Natural killer cell (primary cell): ENCODE results near the gene BRCA1. TPM values are rescaled to one million over a fixed set of nuclear protein-coding genes. Genes with fewer than 3 reads are reported as not detected.
A peak's percentile ranks its signal among the peaks of the same experiment; 100 is the strongest.

Experiments
- ATAC-seq, 3 donors: fragments of 150-1000 bp in 2 of 3; fragments of 200-7000 bp in 1 of 3; cut with Tn5 transposase; 1 replicate in 1 of 3; 2 replicates in 2 of 3; pipeline ENCODE4 v1.10.0; 2021; ENCODE audit warnings: mild to moderate bottlenecking in 2 of 3, moderate library complexity in 2 of 3
- DNase-seq, 2 donors: peaks; one replicate each; pipeline versions ENCODE4 v3.0.0 to v3.0.0-alpha.2; 2013 to 2021; ENCODE audit warnings: mixed read lengths in 1 of 2
- H3K27ac ChIP-seq: one replicate; pipeline ENCODE4 v1.5.1; 2013; ENCODE audit warnings: mild to moderate bottlenecking, low read length
- H3K27me3 ChIP-seq: one replicate; pipeline ENCODE4 v1.6.1; 2013; ENCODE audit warnings: low read length; ENCODE audit not compliant: control insufficient read depth, insufficient read depth
- H3K36me3 ChIP-seq: one replicate; pipeline ENCODE4 v1.6.1; 2013; ENCODE audit warnings: low read length; ENCODE audit not compliant: control insufficient read depth, insufficient read depth
- H3K4me1 ChIP-seq: one replicate; pipeline ENCODE4 v1.6.1; 2013; ENCODE audit warnings: low read length; ENCODE audit not compliant: control insufficient read depth, insufficient read depth
- H3K4me3 ChIP-seq: one replicate; pipeline ENCODE4 v1.5.1; 2013; ENCODE audit warnings: low read length
- H3K9me3 ChIP-seq: one replicate; pipeline ENCODE4 v1.6.1; 2013; ENCODE audit warnings: low read length; ENCODE audit not compliant: control insufficient read depth, insufficient read depth
- H3K27ac Mint-ChIP-seq, 2 donors: one replicate each; pipeline ENCODE4 v1.8.0; 2022; ENCODE audit warnings: mild to moderate bottlenecking in 2 of 2, mixed read lengths in 2 of 2, moderate library complexity in 1 of 2
- H3K27me3 Mint-ChIP-seq, 2 donors: one replicate each; pipeline ENCODE4 v1.8.0; 2022; ENCODE audit warnings: low read depth in 2 of 2, mixed read lengths in 2 of 2
- H3K36me3 Mint-ChIP-seq: one replicate; pipeline ENCODE4 v1.8.0; 2022; ENCODE audit warnings: mixed read lengths
- H3K4me1 Mint-ChIP-seq, 2 donors: one replicate each; pipeline ENCODE4 v1.8.0; 2022; ENCODE audit warnings: mixed read lengths in 2 of 2
- H3K4me3 Mint-ChIP-seq: one replicate; pipeline ENCODE4 v1.8.0; 2022; ENCODE audit warnings: mild to moderate bottlenecking, moderate library complexity, mixed read lengths
- H3K9me3 Mint-ChIP-seq, 2 donors: one replicate each; pipeline ENCODE4 v1.8.0; 2022; ENCODE audit warnings: mixed read lengths in 2 of 2
- WGBS: methylation state at CpG from one replicate; pipeline ENCODE4 v1.1.7; 2013; ENCODE audit warnings: missing lambda C conversion rate; ENCODE audit not compliant: insufficient coverage; 5-methylcytosine and 5-hydroxymethylcytosine counted together
- intact Hi-C: fragments of 100-400 bp; cut with micrococcal nuclease; formaldehyde crosslinking; loops from one replicate; pipeline ENCODE4 v1.14.2; 2022
- total RNA-seq, 4 donors: library from RNA; stranded (reverse); fragments of 120-200 nt in 1 of 4; gene quantifications; one replicate each; pipeline versions ENCODE4 v1.2.3 to v1.2.4, GENCODE V29; 2013 to 2022
- TF ChIP-seq, protein P1 (sequence below): fragments of 200-600 bp; IDR thresholded peaks from one replicate; pipeline ENCODE4 v1.8.0; 2022; ENCODE audit warnings: antibody characterized with exemption

BRCA1 gene
- total RNA-seq, 3 donors from 2014 or later (not counting 1 experiment from before 2014, with no cell fraction given): 5.7 to 9.9 (median 8.6) TPM

DNA sequence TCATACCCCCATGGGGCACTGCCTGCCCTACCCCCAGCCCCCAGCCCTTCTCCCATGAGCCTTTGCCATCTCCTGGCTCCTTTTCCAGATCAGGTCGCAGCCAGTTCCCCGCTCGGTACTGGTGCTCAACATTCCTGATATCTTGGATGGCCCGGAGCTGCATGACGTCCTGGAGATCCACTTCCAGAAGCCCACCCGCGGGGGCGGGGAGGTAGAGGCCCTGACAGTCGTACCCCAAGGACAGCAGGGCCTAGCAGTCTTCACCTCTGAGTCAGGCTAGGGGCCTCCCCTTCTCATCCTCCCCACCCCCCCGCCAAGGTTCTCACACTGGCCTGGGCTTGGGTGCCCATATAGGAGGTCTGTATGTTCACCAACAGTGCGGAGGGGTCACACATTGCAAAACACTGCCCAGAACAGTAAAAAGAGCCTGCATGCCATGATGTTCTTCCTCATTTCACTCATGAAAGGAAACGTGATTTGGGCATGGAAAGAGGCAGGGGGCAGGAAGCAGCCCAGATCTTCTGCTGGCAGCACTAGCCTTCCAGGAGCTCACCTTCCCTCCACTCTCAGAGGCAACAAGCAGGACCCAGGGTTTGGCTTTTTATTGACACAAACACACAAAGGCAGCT is 111.0 kb downstream of the BRCA1 start:
- no peaks in the 10 kb centered on the region for H3K27me3 ChIP-seq
- H3K9me3 ChIP-seq: no peaks in the 10 kb centered on the region
- 94% methylated on average over 12 of the region's 12 CpGs for WGBS
- DNase-seq (no peak), ATAC-seq (no peak)
- peaks cover 29% of the 10 kb centered on the region for H3K36me3 ChIP-seq
- H3K4me1 Mint-ChIP-seq: peaks cover 8 to 24% of the 10 kb centered on the region in 2 donors
- no peak overlapping the region for H3K4me3 Mint-ChIP-seq
- intact Hi-C loops: no loop called here
- H3K27ac ChIP-seq: no peak overlapping the region
- no peaks in the 10 kb centered on the region for H3K9me3 Mint-ChIP-seq
- H3K27me3 Mint-ChIP-seq: no peaks in the 10 kb centered on the region
- H3K36me3 Mint-ChIP-seq: no peaks in the 10 kb centered on the region
- TF ChIP-seq, protein P1, sequence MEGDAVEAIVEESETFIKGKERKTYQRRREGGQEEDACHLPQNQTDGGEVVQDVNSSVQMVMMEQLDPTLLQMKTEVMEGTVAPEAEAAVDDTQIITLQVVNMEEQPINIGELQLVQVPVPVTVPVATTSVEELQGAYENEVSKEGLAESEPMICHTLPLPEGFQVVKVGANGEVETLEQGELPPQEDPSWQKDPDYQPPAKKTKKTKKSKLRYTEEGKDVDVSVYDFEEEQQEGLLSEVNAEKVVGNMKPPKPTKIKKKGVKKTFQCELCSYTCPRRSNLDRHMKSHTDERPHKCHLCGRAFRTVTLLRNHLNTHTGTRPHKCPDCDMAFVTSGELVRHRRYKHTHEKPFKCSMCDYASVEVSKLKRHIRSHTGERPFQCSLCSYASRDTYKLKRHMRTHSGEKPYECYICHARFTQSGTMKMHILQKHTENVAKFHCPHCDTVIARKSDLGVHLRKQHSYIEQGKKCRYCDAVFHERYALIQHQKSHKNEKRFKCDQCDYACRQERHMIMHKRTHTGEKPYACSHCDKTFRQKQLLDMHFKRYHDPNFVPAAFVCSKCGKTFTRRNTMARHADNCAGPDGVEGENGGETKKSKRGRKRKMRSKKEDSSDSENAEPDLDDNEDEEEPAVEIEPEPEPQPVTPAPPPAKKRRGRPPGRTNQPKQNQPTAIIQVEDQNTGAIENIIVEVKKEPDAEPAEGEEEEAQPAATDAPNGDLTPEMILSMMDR: no peak
- H3K4me3 ChIP-seq: no peak overlapping the region
- no peak overlapping the region for H3K27ac Mint-ChIP-seq
- peaks cover 5% of the 10 kb centered on the region for H3K4me1 ChIP-seq

DNA sequence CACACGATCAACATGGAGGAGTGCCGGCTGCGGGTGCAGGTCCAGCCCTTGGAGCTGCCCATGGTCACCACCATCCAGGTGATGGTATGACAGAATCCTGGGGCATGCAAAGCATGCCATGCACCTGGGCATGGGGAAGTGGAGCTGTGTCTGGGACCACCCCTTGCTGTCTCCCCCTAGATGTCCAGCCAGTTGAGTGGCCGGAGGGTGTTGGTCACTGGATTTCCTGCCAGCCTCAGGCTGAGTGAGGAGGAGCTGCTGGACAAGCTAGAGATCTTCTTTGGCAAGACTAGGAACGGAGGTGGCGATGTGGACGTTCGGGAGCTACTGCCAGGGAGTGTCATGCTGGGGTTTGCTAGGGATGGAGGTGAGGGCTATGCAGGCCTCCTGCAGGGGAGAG is 111.9 kb downstream of the BRCA1 start:
- H3K4me3 ChIP-seq: no peak overlapping the region
- Mint-ChIP-seq H3K27me3 (no peaks in the 10 kb centered on the region), H3K36me3 (no peaks in the 10 kb centered on the region), H3K27ac (peak overlapping the region; percentile 11 to 65), H3K4me3 (no peak overlapping the region), H3K9me3 (no peaks in the 10 kb centered on the region), H3K4me1 (peaks cover 8 to 19% of the 10 kb centered on the region in 2 donors)
- no peaks in the 10 kb centered on the region for H3K27me3 ChIP-seq
- TF ChIP-seq, protein P1: no peak
- no peak overlapping the region for H3K27ac ChIP-seq
- no peaks in the 10 kb centered on the region for H3K9me3 ChIP-seq
- ATAC-seq: no peak
- DNase-seq: no peak
- WGBS: 97% methylated on average over 8 of the region's 8 CpGs
- intact Hi-C loops: no loop called here
- H3K36me3 ChIP-seq: peaks cover 29% of the 10 kb centered on the region
- peaks cover 8% of the 10 kb centered on the region for H3K4me1 ChIP-seq

DNA sequence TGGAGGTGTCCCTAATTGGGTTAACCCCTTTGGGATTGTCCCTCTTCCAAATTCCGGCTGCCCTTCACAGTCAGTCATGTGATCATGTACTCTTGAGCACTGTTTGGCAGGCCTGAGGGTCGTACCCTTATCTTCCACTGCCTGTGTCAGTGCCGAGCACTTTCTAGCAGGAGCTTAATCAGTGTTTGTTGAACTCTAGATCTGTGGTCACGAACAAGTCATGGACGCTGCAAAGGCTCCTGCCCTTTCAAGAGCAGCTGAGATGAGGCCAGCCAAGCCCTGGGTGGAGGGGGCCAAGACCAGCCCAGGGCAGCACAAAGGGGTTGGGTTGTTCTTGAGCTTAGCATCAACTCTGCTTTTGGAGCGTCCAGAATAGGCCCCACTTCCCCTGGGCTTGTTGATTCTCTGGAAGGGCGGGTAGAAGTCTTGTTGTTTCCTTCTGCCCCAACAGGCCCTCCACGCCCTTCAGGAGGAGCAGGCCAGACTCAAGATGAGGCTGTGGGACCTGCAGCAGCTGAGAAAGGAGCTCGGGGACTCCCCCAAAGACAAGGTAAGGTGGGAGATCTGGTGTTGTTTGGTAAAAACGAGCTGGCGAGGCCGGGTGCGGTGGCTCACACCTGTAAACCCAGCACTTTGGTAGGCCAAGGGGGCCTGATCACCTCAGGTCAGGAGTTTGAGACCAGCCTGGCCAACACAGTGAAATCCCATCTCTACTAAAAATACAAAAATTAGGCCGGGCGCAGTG is 113.3 kb downstream of the BRCA1 start:
- H3K27me3 ChIP-seq: no peaks in the 10 kb centered on the region
- no peaks in the 10 kb centered on the region for H3K9me3 ChIP-seq
- 91% methylated on average over 15 of the region's 15 CpGs for WGBS
- ATAC-seq: no peak
- Mint-ChIP-seq H3K27me3 (no peaks in the 10 kb centered on the region), H3K36me3 (no peaks in the 10 kb centered on the region), H3K4me1 (peaks cover 8 to 20% of the 10 kb centered on the region in 2 donors), H3K27ac (peak overlapping the region; percentile 11 to 71), H3K9me3 (no peaks in the 10 kb centered on the region), H3K4me3 (no peak overlapping the region)
- DNase-seq: no peak
- TF ChIP-seq, protein P1: no peak
- no peak overlapping the region for H3K27ac ChIP-seq
- intact Hi-C loops: no loop called here
- H3K4me1 ChIP-seq: peaks cover 16% of the 10 kb centered on the region
- H3K4me3 ChIP-seq: no peak overlapping the region
- peaks cover 29% of the 10 kb centered on the region for H3K36me3 ChIP-seq
